Lung (tissue), 12 donors: ENCODE results near the gene GATAD2A. TPM values are rescaled to one million over a fixed set of nuclear protein-coding genes. Genes with fewer than 3 reads are reported as not detected.

Experiments used
- ATAC-seq: fragments of 200-7000 bp; cut with Tn5 transposase; one replicate; pipeline ENCODE4 v1.9.1; 2020; ENCODE audit warnings: moderate number of reproducible peaks; ENCODE audit not compliant: insufficient read depth, low FRiP score
- DNase-seq, 3 donors: peaks; one replicate each; pipeline ENCODE4 v3.0.0-alpha.2; 2013 to 2017
- H3K27ac ChIP-seq, 2 donors: one replicate each; pipeline ENCODE4 v1.5.1; 2013; ENCODE audit warnings: mild to moderate bottlenecking in 2 of 2, moderate library complexity in 2 of 2, control low read depth in 1 of 2, inconsistent platforms in 1 of 2, low read depth in 1 of 2, low read length in 1 of 2
- H3K27me3 ChIP-seq, 3 donors: one replicate each; pipeline ENCODE4 v1.5.1; 2013; ENCODE audit warnings: low read length in 2 of 3; ENCODE audit not compliant: control insufficient read depth in 3 of 3, insufficient read depth in 3 of 3
- H3K36me3 ChIP-seq, 4 donors: one replicate each; pipeline ENCODE4 v1.5.1; 2013; ENCODE audit warnings: low read length in 4 of 4, mild to moderate bottlenecking in 1 of 4, moderate library complexity in 1 of 4; ENCODE audit not compliant: control insufficient read depth in 4 of 4, insufficient read depth in 4 of 4
- H3K4me1 ChIP-seq, 5 donors: one replicate each; pipeline ENCODE4 v1.5.1; 2013; ENCODE audit warnings: low read length in 5 of 5, mild to moderate bottlenecking in 2 of 5, moderate library complexity in 1 of 5; ENCODE audit not compliant: control insufficient read depth in 5 of 5, insufficient read depth in 5 of 5
- H3K4me3 ChIP-seq: one replicate; pipeline ENCODE4 v1.5.1; 2013; ENCODE audit warnings: mild to moderate bottlenecking, control low read depth, moderate library complexity
- H3K9ac ChIP-seq, 2 donors: one replicate each; pipeline ENCODE4 v1.5.1; 2013; ENCODE audit warnings: low read length in 2 of 2, control low read depth in 1 of 2; ENCODE audit not compliant: insufficient read depth in 1 of 2
- H3K9me3 ChIP-seq, 4 donors: one replicate each; pipeline ENCODE4 v1.5.1; 2013; ENCODE audit warnings: low read length in 3 of 4, mild to moderate bottlenecking in 1 of 4, moderate library complexity in 1 of 4; ENCODE audit not compliant: control insufficient read depth in 4 of 4, insufficient read depth in 3 of 4
- CTCF ChIP-seq: IDR thresholded peaks from 2 replicates; pipeline ENCODE4 v1.5.1; 2012; ENCODE audit warnings: mild to moderate bottlenecking; ENCODE audit errors: control extremely low read depth, extremely low read depth
- WGBS, 2 donors: extraction: QIAGEN DNeasy Blood & Tissue Kit; methylation state at CpG; one replicate each; pipeline ENCODE4 v1.1.7; 2013; 5-methylcytosine and 5-hydroxymethylcytosine counted together
- polyA plus RNA-seq, 2 donors: library from polyadenylated mRNA; stranded (reverse); fragments of 200-250 nt; gene quantifications; one replicate each; pipeline ENCODE4 v1.2.1, GENCODE V29; 2013
- total RNA-seq, 2 donors: library from RNA; depleted of rRNA in 1 of 2; stranded (reverse); fragments of >200 nt in 1 of 2; gene quantifications; one replicate each; pipeline ENCODE4 v1.2.1, GENCODE V29; 2014 to 2021
- donor health status: control.
- donor health status: control.
- donor health status: Bipolar disorder and iron deficiency.
- donor health status: healthy.
- donor health status: DM: yes; HTN: yes; CAD: no.

The GATAD2A gene
- total and polyA plus RNA-seq, 4 donors: 30.6 to 93.7 (median 37.4) TPM

- H3K27me3 ChIP-seq: no peaks in the 10 kb centered on the region
- DNase-seq: no peak
- H3K9me3 ChIP-seq: peaks cover 0 to 2% (median 0%) of the 10 kb centered on the region in 4 donors
- H3K4me1 ChIP-seq: peaks cover 0 to 5% (median under 1%) of the 10 kb centered on the region in 5 donors
- H3K4me3 ChIP-seq: no peak overlapping the region
- H3K36me3 ChIP-seq: peaks cover 5 to 14% (median 9%) of the 10 kb centered on the region in 4 donors
- H3K9ac ChIP-seq: no peak overlapping the region
- no peak overlapping the region for H3K27ac ChIP-seq
- TF ChIP-seq CTCF: no peak
- 46 to 58% methylated on average over 6 of the region's 6 CpGs for WGBS, 2 donors
- no peak for ATAC-seq
Observed at GRCh38 chr19:19510432-19510831, 105.0 kb downstream of the GATAD2A start.

- Histone ChIP-seq H3K4me1 (peaks cover 0 to 9% (median 6%) of the 10 kb centered on the region in 5 donors), H3K9ac (no peak overlapping the region), H3K36me3 (no peaks in the 10 kb centered on the region), H3K27ac (no peak overlapping the region), H3K9me3 (peaks cover 0 to 2% (median 0%) of the 10 kb centered on the region in 4 donors), H3K27me3 (no peaks in the 10 kb centered on the region), H3K4me3 (no peak overlapping the region)
- ATAC-seq (no peak), DNase-seq (no peak)
- no peak for TF ChIP-seq CTCF
- 86% methylated on average over 17 of the region's 17 CpGs for WGBS, 2 donors
Observed at GRCh38 chr19:19513682-19514081, 108.2 kb downstream of the GATAD2A start.

DNA sequence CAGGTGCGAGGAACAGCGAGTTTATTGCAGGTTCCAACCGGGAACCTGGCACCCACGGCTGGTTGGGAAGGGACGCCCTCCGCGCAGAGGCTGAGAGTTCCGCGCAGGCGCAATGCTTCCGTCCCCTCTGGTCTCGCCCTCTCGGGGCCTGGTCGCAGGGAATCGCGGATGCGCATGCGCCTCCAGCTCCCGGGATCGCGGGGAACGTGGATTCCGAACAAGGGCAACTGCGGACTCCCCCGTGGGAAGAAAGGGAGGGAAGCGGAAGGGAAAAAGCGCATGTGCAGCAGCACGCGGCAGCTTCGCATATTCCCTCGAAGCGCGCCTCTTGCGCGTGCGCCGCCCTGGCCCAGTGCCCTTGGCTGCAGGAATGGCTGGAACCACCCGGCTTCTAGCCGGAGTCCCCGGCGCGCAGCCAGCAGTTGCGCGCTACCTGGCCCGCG, 108.8 kb downstream of the GATAD2A start:
- Histone ChIP-seq H3K27ac (no peak overlapping the region), H3K4me1 (peaks cover 0 to 9% (median 6%) of the 10 kb centered on the region in 5 donors), H3K36me3 (peaks cover 0 to 2% (median 1%) of the 10 kb centered on the region in 4 donors), H3K9ac (no peak overlapping the region), H3K9me3 (peaks cover 0 to 2% (median 0%) of the 10 kb centered on the region in 4 donors), H3K27me3 (no peaks in the 10 kb centered on the region), H3K4me3 (no peak overlapping the region)
- 21 to 30% methylated on average over 45 to 46 of the region's 46 CpGs for WGBS, 2 donors
- no peak for ATAC-seq
- peak; percentile 83 to 88 (median 84) for DNase-seq
- TF ChIP-seq CTCF: no peak
